Gastrocnemius medialis (tissue), 4 donors: Measurements from ENCODE around the gene ENKD1. TPM values are rescaled to one million over a fixed set of nuclear protein-coding genes. Genes with fewer than 3 reads are reported as not detected.

ENCODE experiments used
- ATAC-seq, 2 donors: fragments of 150-250 bp; one replicate each; pipeline ENCODE4 v1.9.1; 2016
- DNase-seq, 2 donors: peaks; one replicate each; pipeline ENCODE4 v3.0.0-alpha.2; 2019
- H3K27ac ChIP-seq, 4 donors: fragments of 200-600 bp; sonication (generic); 1 replicate in 1 of 4; 2 replicates in 3 of 4; pipeline ENCODE4 v1.5.1; 2016 to 2018; ENCODE audit warnings: mild to moderate bottlenecking in 2 of 4, moderate library complexity in 1 of 4
- H3K27me3 ChIP-seq, 3 donors: fragments of 200-600 bp; sonication (generic) in 2 of 3; 1 replicate in 1 of 3; 2 replicates in 2 of 3; pipeline versions ENCODE4 v1.5.1 to v1.6.0; 2016 to 2019; ENCODE audit warnings: mild to moderate bottlenecking in 1 of 3, moderate library complexity in 1 of 3
- H3K36me3 ChIP-seq, 2 donors: fragments of 200-600 bp; sonication (generic) in 1 of 2; one replicate each; pipeline ENCODE4 v1.5.1; 2017 to 2018
- H3K4me1 ChIP-seq, 2 donors: fragments of 200-600 bp; sonication (generic) in 1 of 2; one replicate each; pipeline ENCODE4 v1.5.1; 2016 to 2017; ENCODE audit warnings: mild to moderate bottlenecking in 2 of 2
- H3K4me3 ChIP-seq, 4 donors: fragments of 200-600 bp; sonication (generic) in 3 of 4; 1 replicate in 1 of 4; 2 replicates in 3 of 4; pipeline ENCODE4 v1.5.1; 2016 to 2019; ENCODE audit warnings: mild to moderate bottlenecking in 2 of 4
- H3K9me3 ChIP-seq, 3 donors: fragments of 200-600 bp; sonication (generic) in 2 of 3; 1 replicate in 1 of 3; 2 replicates in 2 of 3; pipeline ENCODE4 v1.5.1; 2016 to 2019
- POLR2A ChIP-seq, 2 donors: fragments of 450-650 bp; IDR thresholded peaks; one replicate each; pipeline ENCODE4 v1.6.1; 2017; ENCODE audit warnings: antibody characterized with exemption in 2 of 2, mild to moderate bottlenecking in 2 of 2, moderate library complexity in 2 of 2
- in situ Hi-C, 4 donors: fragments of 200-750 bp; cut with MboI; loops; one replicate each; pipeline versions ENCODE4 v1.15.0 to v1.8.0; 2017; ENCODE audit warnings: low sequenced_read_pairs in 4 of 4
- intact Hi-C: fragments of 100-400 bp; cut with DNase I; formaldehyde crosslinking; loops from one replicate; pipeline ENCODE4 v1.15.1; 2023; ENCODE audit warnings: low total_unique reads
- total RNA-seq, 4 donors: library from RNA; depleted of rRNA; stranded (reverse); fragments of >200 nt; gene quantifications; one replicate each; pipeline versions ENCODE4 v1.1.0 to v1.2.3, GENCODE V29; 2016
- TF ChIP-seq, protein P1 (sequence below), 5 experiments: fragments of 450-650 bp in 3 of 5; fragments of 200-600 bp in 2 of 5; sonication (generic) in 2 of 5; IDR thresholded peaks in 4 of 5; conservative IDR thresholded peaks in 1 of 5; 1 replicate in 4 of 5; 2 replicates in 1 of 5; pipeline ENCODE4 v1.5.1; 2016 to 2019; ENCODE audit warnings: antibody characterized with exemption in 5 of 5, mild to moderate bottlenecking in 3 of 5, moderate library complexity in 3 of 5

ENKD1 gene
- total RNA-seq, 4 donors from 2014 or later = 8.1 to 14.2 (median 11.2) TPM

DNA sequence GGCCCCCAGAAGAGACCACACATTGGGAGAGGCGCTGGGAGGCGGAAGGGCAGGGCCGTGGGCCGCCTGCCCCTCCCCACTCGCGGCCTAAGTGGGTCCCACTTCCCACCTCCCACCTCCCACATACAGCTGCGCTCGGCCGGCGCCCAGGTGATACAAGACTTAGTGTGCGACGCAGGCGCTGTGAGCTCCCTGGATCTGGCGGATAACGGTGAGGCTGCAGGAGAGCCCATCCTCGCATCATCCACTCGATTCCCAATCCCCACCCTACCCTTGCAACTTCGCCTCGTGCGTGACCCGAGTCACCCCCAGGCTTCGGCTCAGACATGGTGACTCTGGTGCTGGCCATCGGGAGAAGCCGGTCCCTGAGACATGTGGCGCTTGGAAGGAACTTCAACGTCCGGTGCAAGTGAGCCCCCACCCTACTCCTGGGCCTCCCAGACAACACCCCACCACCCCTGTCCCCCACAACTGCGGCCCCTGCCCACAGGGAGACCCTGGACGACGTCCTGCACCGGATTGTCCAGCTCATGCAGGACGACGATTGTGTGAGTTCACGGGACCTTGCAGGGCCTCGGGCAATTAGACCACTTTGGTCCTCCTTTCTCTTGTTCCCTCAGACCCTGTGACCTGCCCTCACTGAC is 17.7 kb downstream of the ENKD1 start:
- no peaks in the 10 kb centered on the region for H3K36me3 ChIP-seq
- H3K4me3 ChIP-seq = no peak overlapping the region
- TF ChIP-seq, protein P1, sequence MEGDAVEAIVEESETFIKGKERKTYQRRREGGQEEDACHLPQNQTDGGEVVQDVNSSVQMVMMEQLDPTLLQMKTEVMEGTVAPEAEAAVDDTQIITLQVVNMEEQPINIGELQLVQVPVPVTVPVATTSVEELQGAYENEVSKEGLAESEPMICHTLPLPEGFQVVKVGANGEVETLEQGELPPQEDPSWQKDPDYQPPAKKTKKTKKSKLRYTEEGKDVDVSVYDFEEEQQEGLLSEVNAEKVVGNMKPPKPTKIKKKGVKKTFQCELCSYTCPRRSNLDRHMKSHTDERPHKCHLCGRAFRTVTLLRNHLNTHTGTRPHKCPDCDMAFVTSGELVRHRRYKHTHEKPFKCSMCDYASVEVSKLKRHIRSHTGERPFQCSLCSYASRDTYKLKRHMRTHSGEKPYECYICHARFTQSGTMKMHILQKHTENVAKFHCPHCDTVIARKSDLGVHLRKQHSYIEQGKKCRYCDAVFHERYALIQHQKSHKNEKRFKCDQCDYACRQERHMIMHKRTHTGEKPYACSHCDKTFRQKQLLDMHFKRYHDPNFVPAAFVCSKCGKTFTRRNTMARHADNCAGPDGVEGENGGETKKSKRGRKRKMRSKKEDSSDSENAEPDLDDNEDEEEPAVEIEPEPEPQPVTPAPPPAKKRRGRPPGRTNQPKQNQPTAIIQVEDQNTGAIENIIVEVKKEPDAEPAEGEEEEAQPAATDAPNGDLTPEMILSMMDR (IDR thresholded peaks at IDR 0.05 in 4 of 5, conservative IDR thresholded peaks at IDR 0.05 in 1 of 5) = no peak
- no peak for TF ChIP-seq POLR2A (IDR thresholded peaks at IDR 0.05)
- DNase-seq (no peak), ATAC-seq (no peak)
- no peaks in the 10 kb centered on the region for H3K9me3 ChIP-seq
- no peak overlapping the region for H3K27ac ChIP-seq
- intact Hi-C loops = no loop called here
- H3K4me1 ChIP-seq = peaks cover 6 to 9% of the 10 kb centered on the region in 2 donors
- in situ Hi-C loops = loop anchor here in 2 of 4 donors (10.0 to 25.0 kb wide), 2 partner anchors 104 to 137 kb away; no protein-coding TSS in a partner anchor
- peaks cover 72 to 78% (median 78%) of the 10 kb centered on the region in 3 donors for H3K27me3 ChIP-seq

- TF ChIP-seq, protein P1 (IDR thresholded peaks at IDR 0.05 in 4 of 5, conservative IDR thresholded peaks at IDR 0.05 in 1 of 5) = no peak
- no peak for TF ChIP-seq POLR2A (IDR thresholded peaks at IDR 0.05)
- ATAC-seq = no peak
- DNase-seq = no peak
- no peaks in the 10 kb centered on the region for H3K9me3 ChIP-seq
- intact Hi-C loops = no loop called here
- in situ Hi-C loops = loop anchor here in 2 of 4 donors (10.0 to 25.0 kb wide), 2 partner anchors 103 to 136 kb away; no protein-coding TSS in a partner anchor
- no peak overlapping the region for H3K4me3 ChIP-seq
- H3K27me3 ChIP-seq = peaks cover 65 to 72% (median 71%) of the 10 kb centered on the region in 3 donors
- no peaks in the 10 kb centered on the region for H3K36me3 ChIP-seq
- no peak overlapping the region for H3K27ac ChIP-seq
- H3K4me1 ChIP-seq = peaks cover 1 to 6% of the 10 kb centered on the region in 2 donors
These were observed 18.3 kb downstream of the ENKD1 start for GRCh38 chr16:67648088-67648763.

DNA sequence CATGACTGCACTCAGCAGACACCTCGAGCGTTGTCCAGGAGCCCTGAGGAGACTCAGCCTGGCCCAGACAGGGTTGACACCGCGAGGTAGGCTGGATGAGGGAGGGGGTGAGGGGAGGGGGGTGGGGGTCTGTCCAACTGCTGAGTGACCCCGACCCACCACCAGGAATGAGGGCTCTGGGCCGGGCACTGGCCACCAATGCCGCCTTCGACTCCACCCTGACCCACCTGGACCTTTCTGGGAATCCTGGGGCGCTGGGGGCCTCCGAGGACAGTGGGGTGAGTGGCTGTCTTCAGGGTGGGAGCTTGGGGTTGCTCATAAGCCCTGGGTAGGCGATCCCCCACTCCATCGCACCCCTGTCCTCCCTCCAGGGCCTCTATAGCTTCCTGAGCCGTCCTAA is 18.9 kb downstream of the ENKD1 start:
- H3K27me3 ChIP-seq = peaks cover 64 to 71% (median 70%) of the 10 kb centered on the region in 3 donors
- H3K4me3 ChIP-seq = no peak overlapping the region
- H3K4me1 ChIP-seq = peaks cover 0 to 6% of the 10 kb centered on the region in 2 donors
- in situ Hi-C loops = loop anchor here in 2 of 4 donors (10.0 to 25.0 kb wide), 2 partner anchors 103 to 135 kb away; no protein-coding TSS in a partner anchor
- no peak overlapping the region for H3K27ac ChIP-seq
- no peak for DNase-seq
- no peak for ATAC-seq
- TF ChIP-seq POLR2A (IDR thresholded peaks at IDR 0.05) = no peak
- TF ChIP-seq, protein P1 (IDR thresholded peaks at IDR 0.05 in 4 of 5, conservative IDR thresholded peaks at IDR 0.05 in 1 of 5) = no peak
- intact Hi-C loops = no loop called here
- H3K36me3 ChIP-seq = no peaks in the 10 kb centered on the region
- no peaks in the 10 kb centered on the region for H3K9me3 ChIP-seq

GRCh38 chr16:67647111-67647651 is 19.4 kb downstream of the ENKD1 start:
- H3K4me3 ChIP-seq = no peak overlapping the region
- H3K36me3 ChIP-seq = no peaks in the 10 kb centered on the region
- DNase-seq (no peak), ATAC-seq (no peak)
- no peak for TF ChIP-seq POLR2A (IDR thresholded peaks at IDR 0.05)
- TF ChIP-seq, protein P1 (IDR thresholded peaks at IDR 0.05 in 4 of 5, conservative IDR thresholded peaks at IDR 0.05 in 1 of 5) = no peak
- H3K4me1 ChIP-seq = peaks cover 2 to 11% of the 10 kb centered on the region in 2 donors
- H3K27me3 ChIP-seq = peaks cover 61 to 67% (median 66%) of the 10 kb centered on the region in 3 donors
- H3K9me3 ChIP-seq = no peaks in the 10 kb centered on the region
- intact Hi-C loops = no loop called here
- in situ Hi-C loops = loop anchor here in 2 of 4 donors (10.0 to 25.0 kb wide), 2 partner anchors 102 to 135 kb away; no protein-coding TSS in a partner anchor
- H3K27ac ChIP-seq = no peak overlapping the region
